ENCODE data around the gene BCL2L1.

DNA sequence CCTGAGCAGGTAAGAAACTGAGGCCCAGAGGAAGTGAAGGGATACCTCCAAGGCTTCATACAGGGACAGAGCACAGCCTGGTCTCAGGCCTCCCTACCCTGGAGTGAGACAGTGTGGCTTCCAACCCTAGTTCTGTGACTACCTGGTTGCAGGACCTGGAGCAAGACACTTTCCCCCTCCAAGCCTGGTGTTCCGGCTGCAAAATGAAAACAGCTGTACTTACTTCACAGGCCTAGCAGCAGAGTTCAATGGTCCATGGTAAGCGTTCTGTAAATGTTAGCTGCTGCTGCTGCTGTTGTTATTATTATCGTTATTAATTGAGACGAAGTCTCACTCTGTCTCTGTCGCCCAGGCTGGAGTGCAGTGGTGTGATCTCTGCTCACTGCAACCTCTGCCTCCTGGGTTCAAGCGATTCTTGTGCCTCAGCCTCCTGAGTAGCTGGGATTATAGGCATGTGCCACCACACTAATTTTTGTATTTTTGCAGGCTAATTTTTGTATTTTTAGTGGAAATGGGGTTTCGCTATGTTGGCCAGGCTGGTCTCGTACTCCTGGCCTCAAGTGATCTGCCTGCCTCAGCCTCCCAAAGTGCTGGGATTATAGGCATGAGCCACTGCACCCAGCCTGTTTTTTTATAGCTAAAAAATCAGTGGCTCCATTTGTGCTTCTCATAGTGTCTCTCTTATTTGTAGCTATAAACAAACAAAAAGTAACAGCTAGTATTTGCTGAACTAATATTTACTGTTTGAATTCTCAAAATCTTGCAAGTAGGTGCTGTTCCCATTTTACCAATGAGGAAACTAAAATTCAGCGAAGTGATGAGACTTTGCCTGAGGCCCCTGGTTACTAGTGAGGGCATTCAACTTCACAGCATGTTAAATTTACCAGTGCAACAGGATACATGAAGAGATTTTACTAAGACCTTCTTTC, 43.0 kb downstream of the BCL2L1 start:
- TF ChIP-seq POLR2AphosphoS5 (IDR thresholded peaks at IDR 0.05; ENCODE audit: low read depth, low read length), result no peak
- TF ChIP-seq, protein P1, sequence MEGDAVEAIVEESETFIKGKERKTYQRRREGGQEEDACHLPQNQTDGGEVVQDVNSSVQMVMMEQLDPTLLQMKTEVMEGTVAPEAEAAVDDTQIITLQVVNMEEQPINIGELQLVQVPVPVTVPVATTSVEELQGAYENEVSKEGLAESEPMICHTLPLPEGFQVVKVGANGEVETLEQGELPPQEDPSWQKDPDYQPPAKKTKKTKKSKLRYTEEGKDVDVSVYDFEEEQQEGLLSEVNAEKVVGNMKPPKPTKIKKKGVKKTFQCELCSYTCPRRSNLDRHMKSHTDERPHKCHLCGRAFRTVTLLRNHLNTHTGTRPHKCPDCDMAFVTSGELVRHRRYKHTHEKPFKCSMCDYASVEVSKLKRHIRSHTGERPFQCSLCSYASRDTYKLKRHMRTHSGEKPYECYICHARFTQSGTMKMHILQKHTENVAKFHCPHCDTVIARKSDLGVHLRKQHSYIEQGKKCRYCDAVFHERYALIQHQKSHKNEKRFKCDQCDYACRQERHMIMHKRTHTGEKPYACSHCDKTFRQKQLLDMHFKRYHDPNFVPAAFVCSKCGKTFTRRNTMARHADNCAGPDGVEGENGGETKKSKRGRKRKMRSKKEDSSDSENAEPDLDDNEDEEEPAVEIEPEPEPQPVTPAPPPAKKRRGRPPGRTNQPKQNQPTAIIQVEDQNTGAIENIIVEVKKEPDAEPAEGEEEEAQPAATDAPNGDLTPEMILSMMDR (IDR thresholded peaks at IDR 0.05), result no peak
- no peak for TF ChIP-seq EP300 (IDR thresholded peaks at IDR 0.05; ENCODE audit: borderline replicate concordance in 1 of 2, low read depth in 1 of 2, low read length in 1 of 2)

Measured in SK-N-SH (cell line).